OCI-LY3 (cell line): ENCODE results near the gene KDM1A.

Experiments
- EZH2phosphoT487 ChIP-seq: fragments of 200-600 bp; shearing (Covaris generic); IDR thresholded peaks from 2 replicates; pipeline ENCODE4 v1.6.1; 2018; ENCODE audit warnings: antibody characterized with exemption, mixed run types, low read depth
- TF ChIP-seq, protein P1 (sequence below): fragments of 200-600, 300-600 bp; sonication (generic); IDR thresholded peaks from 2 replicates; pipeline ENCODE4 v1.5.1; 2014; ENCODE audit warnings: antibody characterized with exemption, low read length, low read depth

- TF ChIP-seq, protein P1, sequence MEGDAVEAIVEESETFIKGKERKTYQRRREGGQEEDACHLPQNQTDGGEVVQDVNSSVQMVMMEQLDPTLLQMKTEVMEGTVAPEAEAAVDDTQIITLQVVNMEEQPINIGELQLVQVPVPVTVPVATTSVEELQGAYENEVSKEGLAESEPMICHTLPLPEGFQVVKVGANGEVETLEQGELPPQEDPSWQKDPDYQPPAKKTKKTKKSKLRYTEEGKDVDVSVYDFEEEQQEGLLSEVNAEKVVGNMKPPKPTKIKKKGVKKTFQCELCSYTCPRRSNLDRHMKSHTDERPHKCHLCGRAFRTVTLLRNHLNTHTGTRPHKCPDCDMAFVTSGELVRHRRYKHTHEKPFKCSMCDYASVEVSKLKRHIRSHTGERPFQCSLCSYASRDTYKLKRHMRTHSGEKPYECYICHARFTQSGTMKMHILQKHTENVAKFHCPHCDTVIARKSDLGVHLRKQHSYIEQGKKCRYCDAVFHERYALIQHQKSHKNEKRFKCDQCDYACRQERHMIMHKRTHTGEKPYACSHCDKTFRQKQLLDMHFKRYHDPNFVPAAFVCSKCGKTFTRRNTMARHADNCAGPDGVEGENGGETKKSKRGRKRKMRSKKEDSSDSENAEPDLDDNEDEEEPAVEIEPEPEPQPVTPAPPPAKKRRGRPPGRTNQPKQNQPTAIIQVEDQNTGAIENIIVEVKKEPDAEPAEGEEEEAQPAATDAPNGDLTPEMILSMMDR = no peak
- TF ChIP-seq EZH2phosphoT487 = no peak
These were observed 7.3 kb downstream of the KDM1A start for GRCh38 chr1:23026568-23026967.
